Gastrocnemius medialis (tissue), 4 donors: ENCODE data around the gene TP53RK.

Experiments used
- POLR2A ChIP-seq, 2 donors: fragments of 450-650 bp; IDR thresholded peaks; one replicate each; pipeline ENCODE4 v1.6.1; 2017; ENCODE audit warnings: antibody characterized with exemption in 2 of 2, mild to moderate bottlenecking in 2 of 2, moderate library complexity in 2 of 2
- TF ChIP-seq, protein P1 (sequence below), 5 experiments: fragments of 450-650 bp in 3 of 5; fragments of 200-600 bp in 2 of 5; sonication (generic) in 2 of 5; IDR thresholded peaks in 4 of 5; conservative IDR thresholded peaks in 1 of 5; 1 replicate in 4 of 5; 2 replicates in 1 of 5; pipeline ENCODE4 v1.5.1; 2016 to 2019; ENCODE audit warnings: antibody characterized with exemption in 5 of 5, mild to moderate bottlenecking in 3 of 5, moderate library complexity in 3 of 5

DNA sequence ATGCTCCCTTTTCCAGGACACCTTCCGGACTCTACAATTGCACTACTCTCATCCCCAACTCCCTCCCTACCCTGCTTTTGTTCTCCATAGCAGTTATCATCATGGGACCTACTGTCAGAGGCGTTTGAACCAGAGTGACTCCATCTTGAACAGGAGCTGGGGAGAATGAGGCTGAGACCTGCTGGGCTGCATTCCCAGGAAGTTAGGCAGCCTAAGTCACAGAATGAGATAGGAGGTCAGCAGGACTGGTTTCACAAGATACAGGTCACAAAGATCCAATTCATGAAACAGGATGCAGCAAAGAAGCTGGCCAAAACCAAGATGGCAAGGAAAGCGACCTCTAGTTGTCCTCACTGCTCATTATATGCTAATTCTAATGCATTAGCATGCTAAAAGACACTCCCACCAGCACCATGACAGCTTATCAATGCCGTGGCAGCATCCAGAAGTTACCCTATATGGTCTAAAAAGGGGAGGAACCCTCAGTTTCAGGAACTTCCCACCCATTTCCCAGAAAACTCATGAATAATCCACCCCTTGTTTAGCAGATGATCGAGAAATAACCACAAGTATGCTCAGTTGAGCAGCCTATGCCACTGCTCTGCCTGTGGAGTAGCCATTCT, 53.6 kb downstream of the TP53RK start:
- TF ChIP-seq POLR2A (IDR thresholded peaks at IDR 0.05): no peak
- TF ChIP-seq, protein P1, sequence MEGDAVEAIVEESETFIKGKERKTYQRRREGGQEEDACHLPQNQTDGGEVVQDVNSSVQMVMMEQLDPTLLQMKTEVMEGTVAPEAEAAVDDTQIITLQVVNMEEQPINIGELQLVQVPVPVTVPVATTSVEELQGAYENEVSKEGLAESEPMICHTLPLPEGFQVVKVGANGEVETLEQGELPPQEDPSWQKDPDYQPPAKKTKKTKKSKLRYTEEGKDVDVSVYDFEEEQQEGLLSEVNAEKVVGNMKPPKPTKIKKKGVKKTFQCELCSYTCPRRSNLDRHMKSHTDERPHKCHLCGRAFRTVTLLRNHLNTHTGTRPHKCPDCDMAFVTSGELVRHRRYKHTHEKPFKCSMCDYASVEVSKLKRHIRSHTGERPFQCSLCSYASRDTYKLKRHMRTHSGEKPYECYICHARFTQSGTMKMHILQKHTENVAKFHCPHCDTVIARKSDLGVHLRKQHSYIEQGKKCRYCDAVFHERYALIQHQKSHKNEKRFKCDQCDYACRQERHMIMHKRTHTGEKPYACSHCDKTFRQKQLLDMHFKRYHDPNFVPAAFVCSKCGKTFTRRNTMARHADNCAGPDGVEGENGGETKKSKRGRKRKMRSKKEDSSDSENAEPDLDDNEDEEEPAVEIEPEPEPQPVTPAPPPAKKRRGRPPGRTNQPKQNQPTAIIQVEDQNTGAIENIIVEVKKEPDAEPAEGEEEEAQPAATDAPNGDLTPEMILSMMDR (IDR thresholded peaks at IDR 0.05 in 4 of 5, conservative IDR thresholded peaks at IDR 0.05 in 1 of 5): no peak
